Parathyroid adenoma (tissue), 2 donors: ENCODE data around the gene PPM1F.

ENCODE experiments used
- H2AFZ ChIP-seq: fragments of 300-600 bp; sonication (generic); one replicate; pipeline ENCODE4 v1.7.0; 2017; ENCODE audit warnings: antibody characterized with exemption, mild to moderate bottlenecking
- H3K27ac ChIP-seq: fragments of 300-600 bp; sonication (generic); one replicate; pipeline ENCODE4 v1.7.0; 2017
- H3K27me3 ChIP-seq: fragments of 300-600 bp; sonication (generic); one replicate; pipeline ENCODE4 v1.7.0; 2017; ENCODE audit warnings: low read length; ENCODE audit not compliant: control insufficient read depth, insufficient read depth
- H3K36me3 ChIP-seq: fragments of 300-600 bp; sonication (generic); one replicate; pipeline ENCODE4 v1.7.0; 2017; ENCODE audit warnings: low read length; ENCODE audit not compliant: control insufficient read depth, insufficient read depth
- H3K4me1 ChIP-seq: fragments of 300-600 bp; sonication (generic); one replicate; pipeline ENCODE4 v1.7.0; 2017; ENCODE audit warnings: control low read depth
- H3K4me2 ChIP-seq: fragments of 300-600 bp; sonication (generic); one replicate; pipeline ENCODE4 v1.7.0; 2017; ENCODE audit warnings: low read length
- H3K4me3 ChIP-seq: fragments of 300-600 bp; sonication (generic); one replicate; pipeline ENCODE4 v1.7.0; 2017; ENCODE audit warnings: low read depth, low read length
- H3K79me2 ChIP-seq: fragments of 300-600 bp; sonication (generic); one replicate; pipeline ENCODE4 v1.7.0; 2017; ENCODE audit warnings: control low read depth
- H3K9ac ChIP-seq: fragments of 300-600 bp; sonication (generic); one replicate; pipeline ENCODE4 v1.7.0; 2017; ENCODE audit warnings: mild to moderate bottlenecking
- H3K9me3 ChIP-seq: fragments of 300-600 bp; sonication (generic); one replicate; pipeline ENCODE4 v1.7.0; 2017; ENCODE audit warnings: low read length; ENCODE audit not compliant: control insufficient read depth
- TF ChIP-seq, protein P1 (sequence below): fragments of 300-600 bp; sonication (generic); IDR thresholded peaks from one replicate; pipeline ENCODE4 v1.7.0; 2017; ENCODE audit warnings: antibody characterized with exemption, mild to moderate bottlenecking
- donor health status: primary hyperparathyroidism.

The PPM1F gene

DNA sequence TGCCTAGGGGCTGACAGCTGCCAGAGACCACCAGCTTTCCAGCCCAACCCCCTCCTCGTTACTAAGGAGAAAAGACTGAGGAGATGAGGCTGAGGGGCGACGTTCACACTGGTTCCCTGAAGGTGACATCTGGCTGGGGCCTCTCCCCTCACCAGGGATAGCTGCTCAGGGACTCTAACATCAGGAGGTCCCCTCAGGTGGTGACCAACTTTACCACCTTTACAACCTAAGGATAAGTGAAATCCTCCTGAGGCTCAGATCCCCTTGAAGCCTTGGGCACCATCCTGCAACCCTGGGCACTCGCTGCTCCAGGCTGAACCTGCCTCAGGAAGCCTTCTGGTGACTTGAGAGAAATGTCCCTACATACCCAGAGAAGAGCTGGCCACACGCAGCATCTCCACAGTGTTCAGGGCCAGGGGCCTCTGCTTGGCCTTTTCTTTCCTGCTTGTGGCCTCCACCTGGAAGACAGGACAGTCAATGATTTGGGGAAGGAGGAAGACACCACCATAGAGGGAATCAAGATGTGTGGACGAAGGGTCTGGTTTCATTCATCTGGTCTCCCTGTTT lies 12.4 kb upstream of the PPM1F start:
- Histone ChIP-seq H3K79me2 (no peaks in the 10 kb centered on the region), H3K27ac (no peak overlapping the region), H3K36me3 (no peaks in the 10 kb centered on the region), H3K4me2 (no peak overlapping the region), H3K4me3 (no peak overlapping the region), H2AFZ (no peak overlapping the region), H3K9me3 (no peaks in the 10 kb centered on the region), H3K27me3 (no peaks in the 10 kb centered on the region), H3K4me1 (no peaks in the 10 kb centered on the region), H3K9ac (no peak overlapping the region)
- TF ChIP-seq, protein P1, sequence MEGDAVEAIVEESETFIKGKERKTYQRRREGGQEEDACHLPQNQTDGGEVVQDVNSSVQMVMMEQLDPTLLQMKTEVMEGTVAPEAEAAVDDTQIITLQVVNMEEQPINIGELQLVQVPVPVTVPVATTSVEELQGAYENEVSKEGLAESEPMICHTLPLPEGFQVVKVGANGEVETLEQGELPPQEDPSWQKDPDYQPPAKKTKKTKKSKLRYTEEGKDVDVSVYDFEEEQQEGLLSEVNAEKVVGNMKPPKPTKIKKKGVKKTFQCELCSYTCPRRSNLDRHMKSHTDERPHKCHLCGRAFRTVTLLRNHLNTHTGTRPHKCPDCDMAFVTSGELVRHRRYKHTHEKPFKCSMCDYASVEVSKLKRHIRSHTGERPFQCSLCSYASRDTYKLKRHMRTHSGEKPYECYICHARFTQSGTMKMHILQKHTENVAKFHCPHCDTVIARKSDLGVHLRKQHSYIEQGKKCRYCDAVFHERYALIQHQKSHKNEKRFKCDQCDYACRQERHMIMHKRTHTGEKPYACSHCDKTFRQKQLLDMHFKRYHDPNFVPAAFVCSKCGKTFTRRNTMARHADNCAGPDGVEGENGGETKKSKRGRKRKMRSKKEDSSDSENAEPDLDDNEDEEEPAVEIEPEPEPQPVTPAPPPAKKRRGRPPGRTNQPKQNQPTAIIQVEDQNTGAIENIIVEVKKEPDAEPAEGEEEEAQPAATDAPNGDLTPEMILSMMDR, result no peak

DNA sequence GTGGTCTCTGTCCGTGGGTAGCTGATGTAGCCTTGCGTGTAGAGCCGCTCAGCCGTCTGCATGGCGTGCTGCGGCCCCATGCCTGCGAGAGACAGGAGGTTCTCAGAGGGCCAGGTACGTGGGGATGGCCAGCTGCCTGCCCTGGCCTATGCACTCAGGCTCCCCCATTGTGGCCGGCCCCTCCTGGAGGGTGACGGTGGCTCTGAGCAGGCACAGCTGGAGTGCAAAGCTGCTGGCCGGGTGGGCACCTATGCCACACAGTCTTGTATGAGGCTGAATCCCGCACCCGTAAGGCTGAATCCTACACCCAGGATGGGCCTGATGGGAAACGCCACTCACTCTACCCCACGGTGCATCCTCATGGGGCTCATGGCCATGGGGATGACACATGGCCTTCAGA lies 11.6 kb upstream of the PPM1F start:
- Histone ChIP-seq H3K4me2 (no peak overlapping the region), H2AFZ (no peak overlapping the region), H3K4me3 (no peak overlapping the region), H3K27ac (no peak overlapping the region), H3K36me3 (no peaks in the 10 kb centered on the region), H3K79me2 (no peaks in the 10 kb centered on the region), H3K4me1 (no peaks in the 10 kb centered on the region), H3K9ac (no peak overlapping the region), H3K27me3 (no peaks in the 10 kb centered on the region), H3K9me3 (no peaks in the 10 kb centered on the region)
- TF ChIP-seq, protein P1, result no peak

DNA sequence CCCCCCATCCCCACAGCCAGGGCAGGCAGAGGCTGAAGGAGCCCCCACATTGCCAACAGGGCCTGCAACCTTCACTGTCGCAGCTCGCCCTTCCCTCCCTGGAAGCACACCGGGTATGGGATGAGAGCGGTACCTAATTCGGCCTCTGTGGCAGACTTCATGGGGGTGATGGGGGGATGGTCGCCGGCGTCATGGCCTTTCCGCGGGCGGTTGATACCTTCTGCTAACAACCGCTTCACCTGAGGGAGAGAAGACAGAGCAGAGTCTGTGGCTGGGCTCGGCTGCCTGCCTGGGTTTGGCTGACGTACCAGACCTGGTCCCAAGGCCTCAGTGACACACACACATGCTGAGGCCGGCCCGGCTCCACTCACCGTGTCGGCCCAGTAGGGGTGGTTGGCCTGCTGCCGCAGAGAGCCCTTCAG lies 11.2 kb upstream of the PPM1F start:
- H3K79me2 ChIP-seq, result no peaks in the 10 kb centered on the region
- TF ChIP-seq, protein P1, result no peak
- no peaks in the 10 kb centered on the region for H3K36me3 ChIP-seq
- no peak overlapping the region for H3K4me2 ChIP-seq
- no peaks in the 10 kb centered on the region for H3K4me1 ChIP-seq
- H3K9ac ChIP-seq, result no peak overlapping the region
- no peak overlapping the region for H3K27ac ChIP-seq
- H3K4me3 ChIP-seq, result no peak overlapping the region
- H2AFZ ChIP-seq, result no peak overlapping the region
- no peaks in the 10 kb centered on the region for H3K9me3 ChIP-seq
- no peaks in the 10 kb centered on the region for H3K27me3 ChIP-seq

DNA sequence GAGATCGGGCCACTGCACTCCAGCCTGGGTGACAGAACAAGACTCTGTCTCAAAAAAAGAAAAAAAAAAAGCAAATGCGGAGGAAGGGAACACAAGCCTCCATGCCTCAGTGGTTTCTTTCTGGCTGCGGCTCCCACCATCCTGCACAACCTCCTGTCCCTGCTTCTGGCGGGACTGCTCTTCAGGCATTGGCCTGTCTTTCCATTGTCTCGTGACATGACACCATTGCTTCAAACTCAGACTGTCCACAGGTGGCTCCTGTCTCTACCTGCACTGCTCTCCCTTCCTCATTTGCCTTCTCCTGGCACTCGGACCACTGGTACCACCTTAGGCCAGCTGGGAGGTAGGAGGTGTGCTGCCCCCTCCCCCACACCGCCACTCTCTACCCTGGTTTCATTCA lies 10.6 kb upstream of the PPM1F start:
- Histone ChIP-seq H3K4me2 (no peak overlapping the region), H3K27me3 (no peaks in the 10 kb centered on the region), H3K9ac (no peak overlapping the region), H3K9me3 (no peaks in the 10 kb centered on the region), H3K79me2 (no peaks in the 10 kb centered on the region), H3K4me1 (no peaks in the 10 kb centered on the region), H3K36me3 (no peaks in the 10 kb centered on the region), H3K27ac (no peak overlapping the region), H3K4me3 (no peak overlapping the region), H2AFZ (no peak overlapping the region)
- TF ChIP-seq, protein P1, result no peak

DNA sequence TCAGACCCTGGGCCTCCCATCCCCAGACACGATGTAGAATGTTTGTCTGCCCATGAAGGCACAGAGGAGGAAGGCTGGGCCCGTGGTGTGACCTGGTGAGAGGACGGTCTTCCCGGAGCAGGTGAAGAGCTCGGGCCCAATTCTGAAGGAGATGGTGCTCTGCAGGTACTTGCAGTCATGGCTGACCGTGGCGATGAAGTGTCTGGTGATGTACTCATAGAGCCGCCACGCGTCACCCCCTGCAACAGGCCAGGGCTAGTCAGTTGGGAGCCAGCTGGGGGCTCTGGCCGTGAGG lies 10.0 kb upstream of the PPM1F start:
- H3K9me3 ChIP-seq, result no peaks in the 10 kb centered on the region
- H3K9ac ChIP-seq, result no peak overlapping the region
- no peak overlapping the region for H3K27ac ChIP-seq
- no peak overlapping the region for H3K4me2 ChIP-seq
- no peaks in the 10 kb centered on the region for H3K4me1 ChIP-seq
- no peaks in the 10 kb centered on the region for H3K36me3 ChIP-seq
- H2AFZ ChIP-seq, result no peak overlapping the region
- H3K79me2 ChIP-seq, result no peaks in the 10 kb centered on the region
- TF ChIP-seq, protein P1, result no peak
- no peak overlapping the region for H3K4me3 ChIP-seq
- H3K27me3 ChIP-seq, result no peaks in the 10 kb centered on the region
